A549 (cell line): ENCODE measurements around the gene CARD19. TPM values are rescaled to one million over a fixed set of nuclear protein-coding genes. Genes with fewer than 3 reads are reported as not detected.

Experiments
- ATAC-seq, 2 experiments: fragments of 200-7000 bp in 1 of 2; fragments of >200 bp in 1 of 2; cut with Nextera tagmentation in 1 of 2; cut with Tn5 transposase in 1 of 2; 3 replicates each; pipeline versions ENCODE4 v1.8.0 to v1.9.1; 2018 to 2020; ENCODE audit warnings: mild to moderate bottlenecking in 1 of 2, moderate library complexity in 1 of 2
- CTCF ChIA-PET: fragments of 300-600 bp; sonication (Branson Sonifier 250); formaldehyde crosslinking; extraction: SDS; loops from one replicate; lab custom pipeline; 2021; ENCODE audit warnings: antibody characterized with exemption, inconsistent platforms; lab: Yijun Ruan, JAX
- POLR2A ChIA-PET: fragments of 350-600 bp; formaldehyde crosslinking; extraction: SDS; loops from one replicate; lab custom pipeline; 2021; ENCODE audit warnings: antibody characterized with exemption, inconsistent platforms; lab: Yijun Ruan, JAX
- DNase-seq, 2 experiments: peaks; one replicate each; pipeline versions ENCODE4 v3.0.0 to v3.0.0-alpha.2; 2011 to 2016; ENCODE audit warnings: low read depth in 1 of 2, low spot score in 1 of 2
- FAIRE-seq: peaks from 2 replicates; lab custom pipeline; 2011; peaks lifted over from hg19 to GRCh38; lab: Jason Lieb, UNC
- H3K27ac ChIP-seq, 2 experiments: fragments of >200 bp; sonication (Bioruptor Twin); formaldehyde crosslinking; 3 replicates each; pipeline ENCODE4 v1.5.1; 2016 to 2017
- H3K4me1 ChIP-seq: fragments of >200 bp; sonication (Bioruptor Twin); formaldehyde crosslinking; 3 replicates; pipeline ENCODE4 v1.6.1; 2016
- H3K4me2 ChIP-seq: fragments of >200 bp; sonication (Bioruptor Twin); formaldehyde crosslinking; 3 replicates; pipeline ENCODE4 v1.6.1; 2016
- H3K4me3 ChIP-seq: fragments of >200 bp; sonication (Bioruptor Twin); formaldehyde crosslinking; 3 replicates; pipeline ENCODE4 v1.5.1; 2016
- H3K9me3 ChIP-seq: fragments of >200 bp; sonication (Bioruptor Twin); formaldehyde crosslinking; 3 replicates; pipeline ENCODE4 v1.6.1; 2016
- ATOH8 ChIP-seq: fragments of 250-450 bp; sonication (Bioruptor Pico); IDR thresholded peaks from 2 replicates; pipeline ENCODE4 v1.5.0; 2020; ENCODE audit warnings: low read depth, mild to moderate bottlenecking, moderate library complexity
- BCL3 ChIP-seq: fragments of >200 bp; sonication (Bioruptor Twin); formaldehyde crosslinking; IDR thresholded peaks from 3 replicates; pipeline ENCODE4 v1.6.1; 2016
- BHLHE40 ChIP-seq: IDR thresholded peaks from 2 replicates; pipeline ENCODE4 v1.6.1; 2012; ENCODE audit warnings: low read depth, low read length, inconsistent platforms
- CBX8 ChIP-seq: fragments of 200-600 bp; sonication (generic); IDR thresholded peaks from 2 replicates; pipeline ENCODE4 v1.6.1; 2016
- CHD2 ChIP-seq: fragments of 150-350 bp; IDR thresholded peaks from 2 replicates; pipeline ENCODE4 v1.6.1; 2014; ENCODE audit warnings: low read length; ENCODE audit not compliant: partially characterized antibody
- CHD4 ChIP-seq: fragments of 200-600 bp; sonication (generic); IDR thresholded peaks from 2 replicates; pipeline ENCODE4 v1.6.1; 2016; ENCODE audit warnings: antibody characterized with exemption, mild to moderate bottlenecking, borderline replicate concordance
- EHMT2 ChIP-seq: fragments of 200-600 bp; sonication (generic); IDR thresholded peaks from 2 replicates; pipeline ENCODE4 v1.6.1; 2016; ENCODE audit warnings: antibody characterized with exemption, low read depth, mild to moderate bottlenecking, moderate library complexity
- ELK1 ChIP-seq: fragments of 150-350 bp; IDR thresholded peaks from 2 replicates; pipeline ENCODE4 v1.6.1; 2014; ENCODE audit warnings: low read depth, mild to moderate bottlenecking, low read length
- HES2 ChIP-seq: fragments of >200 bp; sonication (Bioruptor Twin); formaldehyde crosslinking; IDR thresholded peaks from 2 replicates; pipeline ENCODE4 v1.6.1; 2016
- HEYL ChIP-seq: fragments of 250-450 bp; sonication (Bioruptor Pico); IDR thresholded peaks from 2 replicates; pipeline ENCODE4 v1.8.0; 2021; ENCODE audit warnings: mild to moderate bottlenecking, moderate library complexity
- HOXA7 ChIP-seq: fragments of 250-450 bp; sonication (Bioruptor Pico); IDR thresholded peaks from 2 replicates; pipeline ENCODE4 v1.5.0; 2020; ENCODE audit warnings: mild to moderate bottlenecking, moderate library complexity
- HOXB13 ChIP-seq: fragments of 250-450 bp; sonication (Bioruptor Pico); IDR thresholded peaks from 2 replicates; pipeline ENCODE4 v1.5.0; 2020; ENCODE audit warnings: low read depth, mild to moderate bottlenecking, moderate library complexity
- HOXB5 ChIP-seq: fragments of 250-450 bp; sonication (Bioruptor Pico); IDR thresholded peaks from 2 replicates; pipeline ENCODE4 v1.5.0; 2020; ENCODE audit warnings: mild to moderate bottlenecking, moderate library complexity
- JUN ChIP-seq, 2 experiments: fragments of >200 bp; sonication (Bioruptor Twin); formaldehyde crosslinking; IDR thresholded peaks; 2 replicates in 1 of 2; 3 replicates in 1 of 2; pipeline ENCODE4 v1.6.1; 2016 to 2017
- KDM1A ChIP-seq: fragments of 200-600 bp; sonication (generic); IDR thresholded peaks from 2 replicates; pipeline ENCODE4 v1.6.1; 2016; ENCODE audit warnings: low read depth, mild to moderate bottlenecking
- KDM5A ChIP-seq: fragments of 200-600 bp; sonication (generic); IDR thresholded peaks from 2 replicates; pipeline ENCODE4 v1.6.1; 2016; ENCODE audit warnings: antibody characterized with exemption, mild to moderate bottlenecking
- MAFK ChIP-seq: fragments of 450-650 bp; IDR thresholded peaks from 2 replicates; pipeline ENCODE4 v1.6.1; 2014; ENCODE audit not compliant: partially characterized antibody
- MAX ChIP-seq: IDR thresholded peaks from 2 replicates; pipeline ENCODE4 v1.6.1; 2012
- MYC ChIP-seq: IDR thresholded peaks from 2 replicates; pipeline ENCODE4 v1.6.1; 2012; ENCODE audit warnings: mild to moderate bottlenecking, inconsistent platforms, low read length, improper control_type of control experiment, borderline replicate concordance
- NPAS2 ChIP-seq: fragments of 250-450 bp; sonication (Bioruptor Pico); IDR thresholded peaks from 2 replicates; pipeline ENCODE4 v1.8.0; 2022; ENCODE audit warnings: mild to moderate bottlenecking, moderate library complexity, borderline replicate concordance
- PBX3 ChIP-seq: IDR thresholded peaks from 2 replicates; pipeline ENCODE4 v1.6.1; 2012
- POLR2A ChIP-seq: IDR thresholded peaks from 2 replicates; pipeline ENCODE4 v1.6.1; 2012; ENCODE audit warnings: mild to moderate bottlenecking, low read length
- RAD21 ChIP-seq, 2 experiments: fragments of >200 bp in 1 of 2; sonication (Bioruptor Twin) in 1 of 2; formaldehyde crosslinking in 1 of 2; IDR thresholded peaks in 1 of 2; conservative IDR thresholded peaks in 1 of 2; 2 replicates in 1 of 2; 3 replicates in 1 of 2; pipeline ENCODE4 v1.6.1; 2012 to 2018; ENCODE audit warnings: inconsistent platforms in 1 of 2
- RCOR1 ChIP-seq: fragments of 150-350 bp; IDR thresholded peaks from 2 replicates; pipeline ENCODE4 v1.6.1; 2014; ENCODE audit warnings: antibody characterized with exemption, low read length, low read depth
- TFCP2L1 ChIP-seq: fragments of 250-450 bp; sonication (Bioruptor Pico); IDR thresholded peaks from 2 replicates; pipeline ENCODE4 v1.5.0; 2021; ENCODE audit warnings: mild to moderate bottlenecking
- ZFP36 ChIP-seq: fragments of 450-650 bp; IDR thresholded peaks from 2 replicates; pipeline ENCODE4 v1.6.1; 2014; ENCODE audit warnings: borderline replicate concordance; ENCODE audit not compliant: partially characterized antibody
- ZSCAN20 ChIP-seq: fragments of 250-450 bp; sonication (Bioruptor Pico); IDR thresholded peaks from 2 replicates; pipeline ENCODE4 v1.8.0; 2022; ENCODE audit warnings: mild to moderate bottlenecking, moderate library complexity
- WGBS: methylation state at CpG from one replicate; pipeline ENCODE4 v1.1.6; 2017; ENCODE audit errors: missing lambda C conversion rate; 5-methylcytosine and 5-hydroxymethylcytosine counted together
- polyA plus RNA-seq, 4 experiments: library from polyadenylated mRNA; depleted of rRNA in 3 of 4; stranded (reverse); fragments of >200 nt; fragmentation: RNase III in 1 of 4; extraction: RNeasy Plus Mini Kit Qiagen cat#74134 plus additional on column Dnase treatment in 1 of 4; gene quantifications; 2 replicates in 3 of 4; 3 replicates in 1 of 4; pipeline ENCODE4 v1.2.3, GENCODE V29; 2011 to 2017

Gene CARD19
- polyA plus RNA-seq, 2 of the 4 experiments (the other 2 are of a cell fraction), result 27.6 to 30.3 TPM

- POLR2A ChIA-PET, result no interaction called here
- DNase-seq (no peak), ATAC-seq (no peak), FAIRE-seq (no peak)
- CTCF ChIA-PET, result interaction anchor here (0.7 to 1.3 kb wide), 4 partner anchors 13 to 15 kb away, joined by 3 to 4 read pairs (median 4); no protein-coding TSS in a partner anchor
- 66% methylated on average over 5 of the region's 7 CpGs for WGBS
- peaks cover 58% of the 10 kb centered on the region for H3K4me1 ChIP-seq
- peaks cover 19% of the 10 kb centered on the region for H3K9me3 ChIP-seq
- H3K27ac ChIP-seq, result peak overlapping the region; percentile 98 to 99; a peak in 4 of 6 replicates
- H3K4me2 ChIP-seq, result peak overlapping the region; percentile 99; the same call in 1 of the 3 replicates
- TF ChIP-seq MYC (no peak), ELK1 (no peak), HEYL (no peak), CHD4 (no peak), CBX8 (no peak), MAFK (no peak), KDM5A (no peak), BHLHE40 (no peak), POLR2A (no peak), TFCP2L1 (CRISPR knock-in tag) (no peak), ZFP36 (no peak), BCL3 (no peak), PBX3 (no peak), RAD21 (conservative IDR thresholded peaks at IDR 0.05 in 1 of 2, IDR thresholded peaks at IDR 0.05 in 1 of 2) (no peak), JUN (IDR thresholded peaks at IDR 0.05) (no peak), HOXA7 (CRISPR knock-in tag) (no peak), MAX (no peak), HOXB13 (CRISPR knock-in tag) (no peak), ATOH8 (CRISPR knock-in tag) (no peak), RCOR1 (no peak)
- H3K4me3 ChIP-seq, result no peak overlapping the region
Measured at GRCh38 chr9:93093877-93094657, 1.9 kb upstream of the CARD19 start.

- ChIA-PET CTCF (interaction anchor here (0.7 to 1.5 kb wide), 4 partner anchors 14 to 91 kb away, joined by 3 to 4 read pairs (median 4); no protein-coding TSS in a partner anchor), POLR2A (interaction anchor here (1.0 to 2.1 kb wide), 2 partner anchors 25 to 472 kb away, joined by 5 to 12 read pairs; no protein-coding TSS in a partner anchor)
- Histone ChIP-seq H3K4me3 (peak overlapping the region; percentile 57), H3K4me2 (peak overlapping the region; percentile 99), H3K4me1 (peaks cover 64% of the 10 kb centered on the region), H3K27ac (peak overlapping the region; percentile 98 to 99), H3K9me3 (peaks cover 15% of the 10 kb centered on the region)
- TF ChIP-seq JUN (IDR thresholded peaks at IDR 0.05) (no peak), EHMT2 (no peak), HEYL (no peak), HES2 (no peak), NPAS2 (CRISPR knock-in tag) (no peak), MYC (no peak), ZSCAN20 (no peak), HOXB13 (CRISPR knock-in tag) (no peak), KDM1A (no peak), HOXA7 (CRISPR knock-in tag) (no peak), CHD2 (no peak), HOXB5 (CRISPR knock-in tag) (no peak)
- DNase-seq (no peak), FAIRE-seq (no peak), ATAC-seq (no peak)
- WGBS, result 69% methylated on average over 11 of the region's 11 CpGs
Measured at GRCh38 chr9:93094658-93095204, 1.3 kb upstream of the CARD19 start.
